NCI-H1930 (cell line): Measurements from ENCODE around the gene UPK1B.
"Not testable (repeated sequence)": the region's sequence is repeated elsewhere in the genome, so short reads cannot be mapped to it uniquely, and the experiment has no call there.

ENCODE experiments used
- DNase-seq, 2 experiments: peaks; one replicate each; lab custom pipeline; 2025; lab: John Stamatoyannopoulos, UW

Gene UPK1B

DNA sequence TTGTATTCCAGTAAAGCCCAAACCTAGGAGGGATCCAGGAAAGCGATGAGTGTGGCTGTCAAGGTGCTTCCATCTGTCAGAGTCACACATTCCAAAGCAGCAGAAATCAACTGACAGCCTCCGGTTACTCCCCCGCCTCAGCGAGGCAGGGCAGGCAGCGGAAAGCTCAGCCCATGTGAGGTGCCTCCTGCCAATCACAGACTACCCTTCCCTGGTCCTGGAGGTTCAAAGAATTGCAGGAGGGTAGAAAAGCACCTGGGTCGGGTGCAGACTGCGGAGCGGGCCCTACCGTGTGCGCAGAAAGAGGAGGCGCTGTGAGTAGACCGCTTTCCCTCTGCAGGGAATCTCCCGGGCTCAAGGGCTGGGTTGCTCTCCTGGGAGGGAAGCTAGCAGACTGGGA, at the start of gene UPK1B:
Gene UPK1B, plus strand, starts transcription at position 274 of the 400 bp plus-strand sequence. CDS start 13,144 bp downstream, outside the sequence.
- no peak for DNase-seq

DNA sequence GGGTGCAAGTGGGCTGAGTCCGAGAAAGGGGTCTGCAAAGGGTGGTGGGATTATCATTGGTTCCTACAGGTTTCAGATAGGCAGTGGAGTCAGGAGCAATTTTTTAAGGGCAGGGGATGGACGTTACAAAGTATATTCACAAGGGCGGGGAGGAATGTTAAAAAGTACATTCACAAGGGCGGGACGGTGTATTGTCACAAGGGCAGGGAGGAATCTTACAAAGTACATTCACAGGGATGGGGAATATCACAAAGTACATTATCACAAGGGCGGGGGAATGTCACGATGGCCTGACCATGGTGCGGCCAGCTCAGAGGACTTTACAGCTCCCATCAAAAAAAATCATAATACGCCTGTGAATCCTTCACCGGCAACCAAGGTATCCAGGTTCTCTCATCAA, 48.1 kb upstream of the UPK1B start:
- DNase-seq, result no peak

- no peak for DNase-seq
Observed at GRCh38 chr3:119125742-119126504, 47.5 kb upstream of the UPK1B start.

DNA sequence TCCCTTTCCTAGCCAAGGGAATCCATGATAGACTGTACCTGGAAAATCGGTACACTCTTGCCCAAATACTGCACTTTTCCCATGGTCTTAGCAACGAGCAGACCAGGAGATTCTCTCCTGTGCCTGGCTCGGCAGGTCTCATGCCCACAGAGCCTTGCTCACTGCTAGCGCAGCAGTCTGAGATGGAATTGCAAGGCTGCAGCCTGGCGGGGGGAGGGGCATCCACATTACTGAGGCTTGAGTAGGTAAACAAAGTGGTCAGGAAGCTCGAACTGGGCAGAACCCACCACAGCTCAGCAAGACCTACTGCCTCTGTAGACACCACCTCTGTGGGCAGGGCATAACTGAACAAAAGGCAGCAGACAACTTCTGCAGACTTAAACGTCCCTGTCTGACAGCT, 43.1 kb upstream of the UPK1B start:
- DNase-seq, result not testable (repeated sequence)

GRCh38 chr3:119132291-119132690, 41.1 kb upstream of the UPK1B start:
- not testable (repeated sequence) for DNase-seq

- not testable (repeated sequence) for DNase-seq
Observed at GRCh38 chr3:119139360-119139759, 34.0 kb upstream of the UPK1B start.

- DNase-seq, result no peak
Observed at GRCh38 chr3:119140466-119140865, 32.9 kb upstream of the UPK1B start.

DNA sequence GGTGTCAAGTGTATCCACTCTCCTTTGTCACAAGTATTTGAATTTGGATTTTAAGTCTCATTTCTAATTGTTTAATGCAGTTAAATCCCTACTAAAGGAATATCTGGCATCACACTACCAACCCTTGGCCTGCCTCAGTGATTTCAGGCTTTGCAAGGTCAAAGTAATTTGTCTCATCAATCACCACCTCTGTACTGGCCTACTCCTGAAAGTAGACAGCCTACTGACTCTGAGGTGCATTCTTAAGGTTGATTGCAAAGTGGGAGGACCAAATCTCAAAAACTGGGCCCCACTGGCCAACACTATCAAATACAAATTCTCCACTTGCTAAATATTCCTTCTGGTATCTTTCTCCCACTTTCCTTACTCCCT, 28.3 kb upstream of the UPK1B start:
- DNase-seq, result no peak

- peak; percentile 70 to 79 for DNase-seq
Observed at GRCh38 chr3:119145500-119146167, 27.8 kb upstream of the UPK1B start, which contains the start of gene TEX55. Gene TEX55 (plus strand): TSS chr3:119146165. CDS start chr3:119146190, 25 bp downstream.

DNA sequence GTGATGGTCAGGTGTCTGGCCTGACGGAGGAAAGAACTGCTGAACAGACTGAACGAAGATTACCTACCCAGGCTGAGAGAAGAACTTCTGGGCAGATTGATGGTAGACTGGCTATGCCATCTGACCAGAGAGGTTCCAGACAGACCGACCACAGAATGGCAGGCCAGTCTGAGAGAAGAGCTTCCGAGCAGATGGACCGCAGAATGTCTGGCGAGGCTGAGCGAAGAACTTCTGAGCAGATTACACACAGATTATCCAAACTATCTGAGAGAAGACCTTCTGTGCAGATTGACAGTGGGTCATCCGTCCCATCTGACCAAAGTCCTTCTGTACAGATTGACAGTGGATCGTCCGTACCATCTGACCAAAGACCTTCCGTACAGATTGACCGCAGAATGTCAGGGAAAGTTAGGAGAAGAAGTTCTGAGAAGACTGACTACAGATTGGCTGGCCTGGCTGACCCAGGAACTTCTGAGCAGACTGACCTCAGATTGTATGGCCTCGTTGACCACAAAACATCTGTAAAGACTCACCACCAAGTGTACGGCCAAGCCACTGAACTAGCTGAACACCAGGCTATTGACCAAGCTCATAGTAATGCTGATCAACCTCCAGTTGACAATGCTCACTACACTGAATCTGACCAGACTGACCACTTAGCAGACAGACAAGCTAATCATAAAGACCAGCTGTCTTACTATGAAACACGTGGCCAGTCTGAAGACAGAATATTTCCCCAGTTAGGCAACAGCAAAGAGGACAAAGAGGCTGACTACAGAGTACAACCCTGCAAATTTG, 26.6 kb upstream of the UPK1B start:
- no peak for DNase-seq

DNA sequence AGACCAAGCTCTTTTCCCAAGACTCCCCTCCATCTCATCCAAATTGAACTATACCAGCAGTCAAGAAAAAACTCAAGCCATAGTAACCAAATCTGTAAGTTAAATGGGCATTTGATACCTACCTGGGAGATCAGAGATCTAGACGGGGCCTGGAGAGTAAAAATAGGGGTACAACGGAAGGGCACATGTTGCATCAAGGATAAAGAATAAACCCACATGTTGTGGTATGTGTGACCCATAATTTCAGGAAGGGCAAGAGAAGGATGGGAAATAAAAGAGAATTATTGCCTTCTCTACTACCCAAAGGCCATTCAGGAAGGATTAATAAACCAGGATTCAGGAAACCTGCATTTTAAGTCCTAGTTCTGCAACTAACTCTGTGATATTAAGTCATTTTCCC, 25.9 kb upstream of the UPK1B start:
- DNase-seq, result no peak

- DNase-seq, result no peak
Observed at GRCh38 chr3:119148493-119149180, 24.8 kb upstream of the UPK1B start.

DNA sequence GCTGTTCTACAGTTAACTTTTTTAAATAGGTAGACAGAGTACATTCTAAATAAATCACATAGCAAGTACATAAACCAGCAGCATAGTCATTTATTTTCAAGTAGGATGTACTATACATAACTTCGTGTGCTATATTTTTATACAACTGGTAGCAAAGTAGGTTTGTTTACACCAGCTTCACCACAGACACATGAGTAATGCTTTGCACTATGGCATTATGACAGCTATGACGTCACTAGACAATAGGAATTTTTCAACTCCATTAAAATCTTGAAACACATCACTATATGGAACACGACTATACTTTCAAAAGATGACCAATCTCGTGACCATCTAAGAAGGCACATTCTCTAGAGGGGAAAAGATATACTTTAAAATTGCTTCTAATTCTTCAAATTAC, 23.9 kb upstream of the UPK1B start:
- no peak for DNase-seq

- DNase-seq, result no peak
Observed at GRCh38 chr3:119156868-119157267, 16.5 kb upstream of the UPK1B start.

DNA sequence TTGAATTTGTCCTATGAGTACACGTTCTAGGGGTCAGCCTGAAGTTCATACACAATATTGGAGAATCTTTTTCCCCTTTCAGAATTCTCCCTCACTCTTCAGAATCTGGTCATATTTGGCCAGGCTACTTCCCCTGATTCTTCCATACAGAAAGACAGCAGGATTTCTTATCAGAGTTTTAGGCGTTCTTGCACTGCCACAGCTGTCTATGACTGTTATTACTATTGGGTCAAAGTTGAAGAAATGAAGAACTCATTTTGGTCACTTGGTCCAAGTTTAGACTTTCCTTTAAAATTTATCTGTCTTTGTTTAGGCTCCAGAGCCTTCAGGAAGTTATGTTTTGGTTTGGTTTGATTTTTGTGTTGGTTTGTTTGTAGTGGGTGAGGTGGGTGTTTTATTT, 15.4 kb upstream of the UPK1B start:
- no peak for DNase-seq

DNA sequence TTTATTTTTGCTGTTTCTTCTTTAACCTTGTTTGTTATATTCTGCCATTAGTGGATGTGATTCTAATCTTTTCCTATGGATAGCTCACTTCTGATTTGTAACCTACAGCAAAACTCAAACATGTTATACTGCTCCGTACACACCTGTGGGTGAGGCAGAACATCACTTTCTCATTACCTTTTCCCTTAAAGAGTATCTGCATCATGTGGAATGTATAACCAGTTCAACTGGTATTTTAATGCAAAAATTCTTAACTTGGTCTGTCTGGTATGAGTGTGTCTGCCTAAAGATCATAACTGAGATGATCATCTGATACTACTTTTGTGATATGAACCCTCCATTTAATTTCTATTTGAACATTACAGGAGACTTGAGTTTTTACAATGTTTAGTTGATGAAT, 13.0 kb upstream of the UPK1B start:
- DNase-seq, result no peak

DNA sequence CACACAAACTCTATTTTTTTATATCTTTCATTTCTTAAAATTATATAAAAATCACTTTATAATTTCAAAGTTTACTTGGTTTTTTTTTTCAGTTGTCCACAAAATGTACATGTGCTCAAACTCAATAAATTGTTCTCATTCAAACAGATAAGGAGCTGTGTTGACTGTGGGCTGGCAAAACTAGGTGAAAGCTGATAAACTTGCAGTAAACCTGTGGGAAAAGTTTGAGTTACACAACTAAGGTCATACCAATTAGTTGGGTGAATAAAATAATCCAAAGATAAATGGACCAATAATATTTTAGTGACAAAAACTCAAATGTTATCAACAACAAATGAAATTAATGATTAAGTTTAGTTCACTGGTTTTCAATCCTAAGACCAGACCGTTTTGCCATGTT, 12.6 kb upstream of the UPK1B start:
- DNase-seq, result no peak

GRCh38 chr3:119161240-119161639, 12.2 kb upstream of the UPK1B start:
- DNase-seq, result no peak

DNA sequence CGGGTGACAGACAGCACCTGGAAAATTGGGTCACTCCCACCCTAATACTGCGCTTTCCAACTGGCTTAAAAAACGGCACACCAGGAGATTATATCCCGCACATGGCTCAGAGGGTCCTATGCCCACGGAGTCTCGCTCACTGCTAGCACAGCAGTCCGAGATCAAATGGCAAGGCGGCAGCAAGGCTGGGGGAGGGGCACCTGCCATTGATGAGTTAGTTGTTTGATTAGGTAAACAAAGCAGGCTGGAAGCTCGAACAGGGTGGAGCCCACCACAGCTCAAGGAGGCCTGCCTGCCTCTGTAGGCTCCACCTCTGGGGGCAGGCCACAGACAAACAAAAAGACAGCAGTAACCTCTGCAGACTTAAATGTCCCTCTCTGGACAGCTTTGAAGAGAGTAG, 8.7 kb upstream of the UPK1B start:
- not testable (repeated sequence) for DNase-seq

DNA sequence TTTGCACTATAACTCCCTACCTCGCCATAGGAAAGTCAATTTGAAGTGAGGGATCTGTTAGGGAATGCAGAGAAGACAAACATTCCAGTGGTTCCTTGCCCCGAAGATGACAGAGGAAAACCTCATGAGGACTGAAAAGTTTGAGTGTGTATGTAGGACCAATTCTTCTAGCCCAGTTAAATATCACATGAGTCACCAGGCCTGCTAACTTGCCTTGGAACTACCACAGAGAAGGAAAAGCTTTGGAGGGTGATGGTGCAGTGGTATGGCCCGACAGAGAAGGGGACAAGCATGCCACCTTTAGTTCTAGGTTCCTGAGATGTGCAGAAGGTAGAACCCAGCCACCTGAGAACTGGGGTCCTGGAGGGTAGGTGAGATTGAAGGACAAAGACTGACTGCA, 2.6 kb upstream of the UPK1B start:
- no peak for DNase-seq

DNA sequence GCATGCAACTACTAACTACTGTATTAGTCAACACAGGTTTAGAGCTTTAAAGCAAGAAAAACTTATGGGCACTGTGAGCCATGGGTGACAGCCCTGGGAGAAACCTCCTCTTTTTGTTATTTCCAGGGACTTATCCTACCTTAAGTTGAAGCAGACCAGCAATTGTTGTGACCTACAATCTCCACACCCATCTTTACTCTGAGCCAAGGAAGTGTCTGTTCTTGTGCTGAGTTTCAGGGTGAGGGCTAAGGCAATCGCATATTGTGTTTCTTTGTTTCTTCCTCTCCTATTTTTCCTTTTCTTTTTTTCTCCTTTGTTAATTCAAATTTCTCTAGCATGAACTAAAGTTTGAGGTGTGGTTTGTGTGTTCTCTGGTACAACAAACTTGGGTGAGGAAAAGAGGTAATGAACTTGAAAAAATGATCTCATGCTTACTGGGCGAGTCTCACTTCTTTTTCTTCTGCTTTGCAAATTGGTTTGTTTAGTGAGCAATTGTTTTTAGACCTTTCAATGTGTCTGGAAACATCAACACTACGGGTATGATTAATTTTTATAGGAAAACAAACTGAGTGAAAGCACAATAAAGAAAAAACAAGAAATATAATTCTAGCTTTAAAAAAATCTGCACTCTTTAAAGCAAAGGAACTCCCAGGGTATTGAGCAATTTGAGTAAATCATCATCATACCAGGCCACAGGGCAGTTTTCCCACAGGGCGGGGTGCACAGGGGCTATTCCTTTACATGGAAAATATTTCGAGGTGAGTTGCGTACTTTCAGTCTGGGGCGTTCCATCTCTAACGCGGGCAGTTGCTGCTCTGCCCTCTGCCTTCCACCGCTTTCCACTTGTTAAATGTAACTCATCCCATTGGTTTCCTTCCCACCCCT, 2.7 kb downstream of the UPK1B start:
- no peak for DNase-seq
